ENCODE data around the gene ZNF845.
A peak's percentile ranks its signal among the peaks of the same experiment; 100 is the strongest.
"Not testable (repeated sequence)": the region's sequence is repeated elsewhere in the genome, so short reads cannot be mapped to it uniquely, and the experiment has no call there.

The ZNF845 gene

GRCh38 chr19:53388168-53388567 is 54.6 kb downstream of the ZNF845 start:
- no peak for DNase-seq

GRCh38 chr19:53388904-53389303 is 55.4 kb downstream of the ZNF845 start:
- no peak for DNase-seq

- no peak for DNase-seq
These were observed 56.0 kb downstream of the ZNF845 start for GRCh38 chr19:53389571-53389970.

GRCh38 chr19:53389978-53390377 is 56.4 kb downstream of the ZNF845 start:
- DNase-seq = no peak

GRCh38 chr19:53394522-53394973 is 61.0 kb downstream of the ZNF845 start:
- DNase-seq = no peak

- peak; percentile 90 for DNase-seq
These were observed 61.7 kb downstream of the ZNF845 start, which contains the start of gene ZNF765 for GRCh38 chr19:53394974-53395839. ZNF765 (plus strand) TSS chr19:53395149; CDS start chr19:53398016, 2,867 bp downstream.

GRCh38 chr19:53395840-53396524 is 62.4 kb downstream of the ZNF845 start:
- DNase-seq = not testable (repeated sequence)

- no peak for DNase-seq
These were observed 62.9 kb downstream of the ZNF845 start for GRCh38 chr19:53396525-53396868.

- not testable (repeated sequence) for DNase-seq
These were observed 64.4 kb downstream of the ZNF845 start for GRCh38 chr19:53397918-53398317.

Data from amniotic stem cell (primary cell).